ENCODE results near the gene CAMK2A. TPM values are rescaled to one million over a fixed set of nuclear protein-coding genes. Genes with fewer than 3 reads are reported as not detected.

The CAMK2A gene
- total and polyA plus RNA-seq, 2 of the 4 experiments (the other 2 are of a cell fraction) = 0.18 to 0.19 TPM

GRCh38 chr5:150227606-150228273, 61.8 kb downstream of the CAMK2A start:
- no peak overlapping the region for H2BK15ac ChIP-seq (ENCODE audit: low read depth, low read length)
- H3K9me3 ChIP-seq (ENCODE audit: control insufficient read depth, insufficient read depth, low read length) = no peaks in the 10 kb centered on the region
- no peak overlapping the region for H2AFZ ChIP-seq (replicated peaks; ENCODE audit: low read length, poor library complexity)
- H3K56ac ChIP-seq (ENCODE audit: extremely low read depth, insufficient read depth, low read length) = no peak overlapping the region
- ChIA-PET CTCF (interaction anchor here (0.6 to 0.8 kb wide), 2 partner anchors 9 to 122 kb away, joined by 3 read pairs; no protein-coding TSS in a partner anchor), POLR2A (ENCODE audit: unreplicated experiment) (no interaction called here)
- no peak overlapping the region for H3K9ac ChIP-seq (ENCODE audit: low read depth, low read length)
- in situ Hi-C loops (cut with MboI; ENCODE audit: low sequenced_read_pairs) = no loop called here
- H3K9me1 ChIP-seq (ENCODE audit: insufficient read depth, low read length) = peaks cover 7% of the 10 kb centered on the region
- no peak overlapping the region for H4K91ac ChIP-seq (ENCODE audit: insufficient read depth, low read depth, low read length)
- DNase-seq = peak; percentile 43
- no peak overlapping the region for H2BK120ac ChIP-seq (ENCODE audit: low read depth, low read length)
- H4K8ac ChIP-seq (ENCODE audit: low read depth in 2 of 2, low read length in 2 of 2) = no peak overlapping the region
- no peaks in the 10 kb centered on the region for H3K36me3 ChIP-seq (ENCODE audit: control insufficient read depth, insufficient read depth, low read length)
- H2BK20ac ChIP-seq (ENCODE audit: low read depth, low read length) = no peak overlapping the region
- no peak overlapping the region for H2AK5ac ChIP-seq (ENCODE audit: low read depth, low read length)
- H3K14ac ChIP-seq (replicated peaks; ENCODE audit: low read depth, low read length) = no peak overlapping the region
- no peak overlapping the region for H3K4me2 ChIP-seq (ENCODE audit: low read depth, low read length)
- H3K4me1 ChIP-seq (ENCODE audit: control insufficient read depth, insufficient read depth, low read length) = peaks cover 3% of the 10 kb centered on the region; the same call in 1 of the 2 replicates
- H3K79me1 ChIP-seq (ENCODE audit: low read depth in 1 of 2, low read length in 2 of 2) = no peaks in the 10 kb centered on the region
- no peak overlapping the region for H4K5ac ChIP-seq (ENCODE audit: low read depth, low read length)
- H3K4me3 ChIP-seq (ENCODE audit: insufficient read depth, low read depth, low read length) = no peak overlapping the region
- no peak overlapping the region for H3K18ac ChIP-seq (ENCODE audit: low read depth, low read length)
- no peak overlapping the region for H3K4ac ChIP-seq (ENCODE audit: low read depth, low read length)
- no TSS peak for BruUV-seq (replicated peaks)
- H4K20me1 ChIP-seq (ENCODE audit: insufficient read depth, low read length) = no peaks in the 10 kb centered on the region
- H2BK5ac ChIP-seq (ENCODE audit: low read depth, low read length, poor library complexity, severe bottlenecking) = no peak overlapping the region
- H2AK9ac ChIP-seq (replicated peaks; ENCODE audit: low read depth, low read length, poor library complexity) = peak overlapping the region; percentile 31
- intact Hi-C loops (cut with micrococcal nuclease) = loop anchor here (2.0 kb wide), 1 partner anchor 209 kb away; no protein-coding TSS in a partner anchor
- dilution Hi-C loops (cut with HindIII; ENCODE audit: low sequenced_read_pairs, unreplicated experiment) = no loop called here
- ATAC-seq (ENCODE audit: low read depth) = peak; percentile 60
- H3K27ac ChIP-seq (ENCODE audit: insufficient read depth, low read length) = no peak overlapping the region
- H3K27me3 ChIP-seq (ENCODE audit: control insufficient read depth, insufficient read depth, low read length) = no peaks in the 10 kb centered on the region
- 70% methylated on average over 3 of the region's 11 CpGs; no CpG with 5 or more reads in 1 of the 2 experiments for WGBS, 2 experiments (ENCODE audit: extremely low coverage in 2 of 2, insufficient read length in 1 of 2)
- TF ChIP-seq FOS (IDR thresholded peaks at IDR 0.05; ENCODE audit: low read depth, low read length) (no peak), MXI1 (IDR thresholded peaks at IDR 0.05; ENCODE audit: borderline replicate concordance, low read depth, low read length) (no peak), CEBPB (IDR thresholded peaks at IDR 0.05; ENCODE audit: low read depth, low read length) (peak; percentile 93), RAD21 (IDR thresholded peaks at IDR 0.05; ENCODE audit: low read length) (no peak), MAZ (IDR thresholded peaks at IDR 0.05; ENCODE audit: borderline replicate concordance, low read depth, low read length) (no peak), SMC3 (IDR thresholded peaks at IDR 0.05; ENCODE audit: low read depth, low read length) (0 out of 2 replicates have a peak, but pooled peaks have one; percentile 6)
- TF ChIP-seq, protein P1, sequence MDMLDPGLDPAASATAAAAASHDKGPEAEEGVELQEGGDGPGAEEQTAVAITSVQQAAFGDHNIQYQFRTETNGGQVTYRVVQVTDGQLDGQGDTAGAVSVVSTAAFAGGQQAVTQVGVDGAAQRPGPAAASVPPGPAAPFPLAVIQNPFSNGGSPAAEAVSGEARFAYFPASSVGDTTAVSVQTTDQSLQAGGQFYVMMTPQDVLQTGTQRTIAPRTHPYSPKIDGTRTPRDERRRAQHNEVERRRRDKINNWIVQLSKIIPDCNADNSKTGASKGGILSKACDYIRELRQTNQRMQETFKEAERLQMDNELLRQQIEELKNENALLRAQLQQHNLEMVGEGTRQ (IDR thresholded peaks at IDR 0.05; ENCODE audit: low read depth, low read length) = no peak
- TF ChIP-seq, protein P2, sequence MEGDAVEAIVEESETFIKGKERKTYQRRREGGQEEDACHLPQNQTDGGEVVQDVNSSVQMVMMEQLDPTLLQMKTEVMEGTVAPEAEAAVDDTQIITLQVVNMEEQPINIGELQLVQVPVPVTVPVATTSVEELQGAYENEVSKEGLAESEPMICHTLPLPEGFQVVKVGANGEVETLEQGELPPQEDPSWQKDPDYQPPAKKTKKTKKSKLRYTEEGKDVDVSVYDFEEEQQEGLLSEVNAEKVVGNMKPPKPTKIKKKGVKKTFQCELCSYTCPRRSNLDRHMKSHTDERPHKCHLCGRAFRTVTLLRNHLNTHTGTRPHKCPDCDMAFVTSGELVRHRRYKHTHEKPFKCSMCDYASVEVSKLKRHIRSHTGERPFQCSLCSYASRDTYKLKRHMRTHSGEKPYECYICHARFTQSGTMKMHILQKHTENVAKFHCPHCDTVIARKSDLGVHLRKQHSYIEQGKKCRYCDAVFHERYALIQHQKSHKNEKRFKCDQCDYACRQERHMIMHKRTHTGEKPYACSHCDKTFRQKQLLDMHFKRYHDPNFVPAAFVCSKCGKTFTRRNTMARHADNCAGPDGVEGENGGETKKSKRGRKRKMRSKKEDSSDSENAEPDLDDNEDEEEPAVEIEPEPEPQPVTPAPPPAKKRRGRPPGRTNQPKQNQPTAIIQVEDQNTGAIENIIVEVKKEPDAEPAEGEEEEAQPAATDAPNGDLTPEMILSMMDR (conservative IDR thresholded peaks at IDR 0.05; ENCODE audit: low read depth, low read length) = no peak
- no peak overlapping the region for H3K23ac ChIP-seq (ENCODE audit: low read depth, low read length)

All from IMR-90 (cell line).